Heart right ventricle (tissue), 16 donors: ENCODE measurements around the gene SCUBE1. TPM values are rescaled to one million over a fixed set of nuclear protein-coding genes. Genes with fewer than 3 reads are reported as not detected.

Experiments used
- ATAC-seq, 8 donors: fragments of 200-7000 bp; cut with Tn5 transposase; one replicate each; pipeline ENCODE4 v1.9.1; 2020; ENCODE audit warnings: mild to moderate bottlenecking in 8 of 8, moderate library complexity in 8 of 8, moderate number of reproducible peaks in 1 of 8
- DNase-seq, 2 donors: peaks; one replicate each; pipeline ENCODE4 v3.0.0-alpha.2; 2020
- H3K27ac ChIP-seq, 10 donors: fragments of 200-600 bp; sonication (generic) in 2 of 10; one replicate each; pipeline versions ENCODE4 v1.5.0 to v1.8.0; 2020 to 2022; ENCODE audit warnings: mild to moderate bottlenecking in 3 of 10
- H3K27me3 ChIP-seq, 7 donors: fragments of 200-600 bp; one replicate each; pipeline ENCODE4 v1.8.0; 2021 to 2022; ENCODE audit warnings: mild to moderate bottlenecking in 2 of 7
- H3K36me3 ChIP-seq, 9 donors: fragments of 200-600 bp; sonication (generic) in 1 of 9; one replicate each; pipeline versions ENCODE4 v1.5.0 to v1.8.0; 2020 to 2022; ENCODE audit warnings: mild to moderate bottlenecking in 2 of 9
- H3K4me1 ChIP-seq, 9 donors: fragments of 200-600 bp; sonication (generic) in 1 of 9; one replicate each; pipeline versions ENCODE4 v1.5.0 to v1.8.0; 2020 to 2022; ENCODE audit warnings: mild to moderate bottlenecking in 4 of 9
- H3K4me3 ChIP-seq, 10 donors: fragments of 200-600 bp; sonication (generic) in 2 of 10; one replicate each; pipeline versions ENCODE4 v1.5.0 to v1.8.0; 2020 to 2022; ENCODE audit warnings: mild to moderate bottlenecking in 7 of 10, moderate library complexity in 2 of 10
- H3K9me3 ChIP-seq, 11 donors: fragments of 200-600 bp in 10 of 11; sonication (generic) in 2 of 11; one replicate each; pipeline versions ENCODE4 v1.5.0 to v1.8.0; 2013 to 2022; ENCODE audit warnings: mild to moderate bottlenecking in 2 of 11, control low read depth in 1 of 11, moderate library complexity in 1 of 11
- CTCF ChIP-seq, 9 donors: fragments of 200-600 bp; sonication (generic) in 2 of 9; IDR thresholded peaks; one replicate each; pipeline versions ENCODE4 v1.5.0 to v1.8.0; 2021 to 2022; ENCODE audit warnings: antibody characterized with exemption in 9 of 9, mild to moderate bottlenecking in 5 of 9, moderate library complexity in 1 of 9
- WGBS, 2 donors: extraction: QIAGEN DNeasy Blood & Tissue Kit; methylation state at CpG; one replicate each; pipeline ENCODE4 v1.1.7; 2013; ENCODE audit warnings: inconsistent platforms in 1 of 2; 5-methylcytosine and 5-hydroxymethylcytosine counted together
- intact Hi-C, 10 donors: fragments of 100-400 bp; cut with DNase I; formaldehyde crosslinking; loops; one replicate each; pipeline versions ENCODE4 v1.11.1 to v1.14.2; 2022
- polyA plus RNA-seq, 2 donors: library from polyadenylated mRNA; stranded (reverse); fragments of 200-250 nt; gene quantifications; one replicate each; pipeline ENCODE4 v1.2.3, GENCODE V29; 2013
- total RNA-seq, 10 donors: library from RNA; stranded (reverse); fragmentation: NEBNext Ultra II Directional in 3 of 10; extraction: Animal tissue kit (Norgen Biotek cat#: 25700) in 3 of 10; gene quantifications; one replicate each; pipeline versions ENCODE4 v1.2.1 to v1.2.4, GENCODE V29; 2021 to 2023
- donor health status: Arrhythmogenic right ventricular cardiomyopathy.
- donor health status: ischemic (EF 13 %, LVEDD 7.1; RV severe dilation, severe dysfunction).
- donor health status: healthy with polysubstance abuse.
- donor health status: DM: no; HTN: yes; CAD: no.
- donor health status: DM: no; HTN: no; CAD: no.
- donor health status: ischemic (EF 25% LVEDD 6.9; RV normal size, moderate dysfunction).
- donor health status: ischemic (EF 25% LVEDD 5.7; RV mildly dilated, moderate dysfunction).
- donor health status: healthy.
- donor health status: DM: yes; HTN: yes; CAD: no.
- donor health status: Ischemic cardiomyopathy.
- donor health status: ischemic (EF 35%, LVEDD 5.7; RV mildly dilated, moderate dysfunction).
- donor health status: nonischemic (EF 11% LVEDD 7.7; RV severe dilation, severe dysfunction).
- donor health status: DM: yes; HTN: yes; CAD: no.
- donor health status: PGD.
- donor health status: ischemic (EF 29% LVEDD 5.4; RV normal size, mild dysfunction).
- donor health status: nonischemic (EF 23%, LVEDD 6.1; RV moderate dilation, normal function).

SCUBE1 gene
- total and polyA plus RNA-seq, 12 donors: 0.01 to 0.60 (median 0.13) TPM; not detected in 1

GRCh38 chr22:43236411-43237166, 106.6 kb downstream of the SCUBE1 start:
- Histone ChIP-seq H3K36me3 (no peaks in the 10 kb centered on the region), H3K4me1 (peaks cover 0 to 47% (median 30%) of the 10 kb centered on the region in 9 donors), H3K27me3 (peaks cover 0 to 23% (median 9%) of the 10 kb centered on the region in 7 donors), H3K27ac (no peak overlapping the region), H3K9me3 (no peaks in the 10 kb centered on the region), H3K4me3 (no peak overlapping the region)
- TF ChIP-seq CTCF (IDR thresholded peaks at IDR 0.05): no peak
- intact Hi-C loops: loop anchor here in 2 of 10 donors (5.0 to 10.0 kb wide), 2 partner anchors 36 to 108 kb away; partner anchors contain the start of gene SCUBE1 (in 1 of the 2)
- WGBS, 2 donors: 62 to 64% methylated on average over 14 of the region's 14 CpGs
- DNase-seq: peak; percentile 78 to 80
- ATAC-seq: peak; percentile 72 to 95 (median 86)

GRCh38 chr22:43235445-43236409, 107.4 kb downstream of the SCUBE1 start:
- H3K4me3 ChIP-seq: no peak overlapping the region
- H3K27me3 ChIP-seq: peaks cover 0 to 31% (median 9%) of the 10 kb centered on the region in 7 donors
- 64 to 67% methylated on average over 22 of the region's 22 CpGs for WGBS, 2 donors
- no peak for DNase-seq
- no peak for TF ChIP-seq CTCF (IDR thresholded peaks at IDR 0.05)
- intact Hi-C loops: loop anchor here in 2 of 10 donors (2.0 to 10.0 kb wide), 3 partner anchors 37 to 111 kb away; partner anchors contain the start of gene SCUBE1 (in 1 of the 2)
- H3K27ac ChIP-seq: no peak overlapping the region
- no peaks in the 10 kb centered on the region for H3K36me3 ChIP-seq
- peak in 2 of 8 donors; percentile 5 to 13 for ATAC-seq
- H3K4me1 ChIP-seq: peaks cover 0 to 47% (median 30%) of the 10 kb centered on the region in 9 donors
- H3K9me3 ChIP-seq: no peaks in the 10 kb centered on the region

DNA sequence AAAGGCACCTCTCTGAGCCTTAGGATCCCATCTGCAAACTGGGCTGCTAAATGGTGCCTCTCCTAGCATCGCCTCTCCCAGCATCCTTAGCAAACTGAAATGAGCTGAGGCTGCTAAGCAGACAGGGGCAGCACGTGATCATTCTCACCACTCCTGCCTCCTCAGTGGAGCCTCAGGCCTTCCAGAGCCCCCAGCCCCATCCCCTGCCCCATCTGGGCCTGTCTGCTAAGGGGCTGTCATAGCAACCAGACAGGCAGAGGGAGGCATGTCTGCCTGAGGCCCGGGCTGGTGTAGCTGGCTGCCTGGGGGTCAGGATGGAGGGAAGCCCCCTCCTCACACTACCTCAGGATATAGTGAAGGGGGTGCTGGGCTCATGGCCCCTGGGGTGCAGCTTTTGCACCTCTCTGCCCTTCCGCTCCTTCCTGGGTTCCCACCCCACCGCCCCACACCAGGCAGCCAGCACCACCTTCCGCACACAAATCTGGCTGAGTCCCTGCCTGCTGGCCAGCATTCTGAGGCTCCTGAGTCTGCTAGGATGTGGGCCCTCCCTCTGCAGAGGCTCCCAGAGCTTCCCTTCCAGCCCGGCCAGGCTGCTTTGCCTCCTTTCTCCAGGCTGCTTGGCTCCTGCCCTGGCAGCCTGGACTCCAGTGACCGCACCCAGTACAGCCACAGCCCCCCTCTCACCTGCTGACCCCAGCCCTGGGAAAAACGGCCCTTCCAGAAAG, 108.7 kb downstream of the SCUBE1 start:
- no peaks in the 10 kb centered on the region for H3K9me3 ChIP-seq
- H3K36me3 ChIP-seq: no peaks in the 10 kb centered on the region
- no peak overlapping the region for H3K27ac ChIP-seq
- H3K4me1 ChIP-seq: peaks cover 0 to 40% (median 28%) of the 10 kb centered on the region in 9 donors
- H3K27me3 ChIP-seq: peaks cover 0 to 28% (median 9%) of the 10 kb centered on the region in 7 donors
- H3K4me3 ChIP-seq: no peak overlapping the region
- ATAC-seq (no peak), DNase-seq (no peak)
- intact Hi-C loops: loop anchor here in 8 of 10 donors (2.0 to 10.0 kb wide), 6 partner anchors 38 to 153 kb away; partner anchors contain the start of gene SCUBE1 (in 1 of the 8)
- 81 to 82% methylated on average over 9 of the region's 9 CpGs for WGBS, 2 donors
- TF ChIP-seq CTCF (IDR thresholded peaks at IDR 0.05): no peak
